ENCODE measurements around the gene SF3A1. TPM values are rescaled to one million over a fixed set of nuclear protein-coding genes. Genes with fewer than 3 reads are reported as not detected.

The SF3A1 gene
- total and polyA plus RNA-seq, 2 of the 13 experiments (the other 11 are each of a cell fraction or from before 2014, with no cell fraction given): 10.0 to 22.0 TPM

- FAIRE-seq: no peak
- no peak overlapping the region for H3K4me2 ChIP-seq (ENCODE audit: low read depth, low read length)
Measured at GRCh38 chr22:30297991-30298701, 58.5 kb downstream of the SF3A1 start.

More at GRCh38 chr22:30297991-30298701, 58.5 kb downstream of the SF3A1 start:
- Histone ChIP-seq H3K9me3 (ENCODE audit: low read length) (no peaks in the 10 kb centered on the region), H3K4me3 (replicated peaks in 1 of 3; ENCODE audit: insufficient read depth in 1 of 3, low read depth in 2 of 3, low read length in 3 of 3) (no peak overlapping the region), H3K79me2 (ENCODE audit: insufficient read depth, low read length) (no peaks in the 10 kb centered on the region), H3K27me3 (ENCODE audit: control insufficient read depth in 1 of 2, insufficient read depth in 2 of 2, low read length in 2 of 2) (no peaks in the 10 kb centered on the region), H3K9ac (ENCODE audit: insufficient read depth, low read depth, low read length) (no peak overlapping the region), H3K36me3 (replicated peaks in 1 of 2; ENCODE audit: control insufficient read depth in 1 of 2, insufficient read depth in 2 of 2, low read length in 2 of 2) (peaks cover 11 to 17% of the 10 kb centered on the region in 2 experiments; a peak in 3 of 5 replicates), H3K27ac (ENCODE audit: extremely low read length, insufficient read depth, low read length) (no peak overlapping the region), H4K20me1 (ENCODE audit: insufficient read depth, low read length) (no peaks in the 10 kb centered on the region), H2AFZ (ENCODE audit: low read length) (no peak overlapping the region), H3K4me1 (ENCODE audit: insufficient read depth, low read length) (no peaks in the 10 kb centered on the region)
- DNase-seq (ENCODE audit: low spot score) (no peak), ATAC-seq (no peak)
- TF ChIP-seq ZNF709 (CRISPR knock-in tag; IDR thresholded peaks at IDR 0.05) (no peak), ZEB1 (IDR thresholded peaks at IDR 0.05; ENCODE audit: insufficient replicate concordance, low read depth) (no peak), SIN3A (IDR thresholded peaks at IDR 0.05; ENCODE audit: borderline replicate concordance, low read depth, low read length) (no peak), ATRX (CRISPR knock-in tag; IDR thresholded peaks at IDR 0.05; ENCODE audit: borderline replicate concordance) (no peak), ZNF343 (CRISPR knock-in tag; IDR thresholded peaks at IDR 0.05) (no peak), THAP9 (CRISPR knock-in tag; IDR thresholded peaks at IDR 0.05; ENCODE audit: borderline replicate concordance) (no peak), ZNF775 (CRISPR knock-in tag; IDR thresholded peaks at IDR 0.05; ENCODE audit: borderline replicate concordance) (no peak), ZBTB2 (CRISPR knock-in tag; IDR thresholded peaks at IDR 0.05; ENCODE audit: low read depth) (no peak), ARNT (IDR thresholded peaks at IDR 0.05) (no peak), ZFY (CRISPR knock-in tag; IDR thresholded peaks at IDR 0.05) (no peak), ZNF724P (CRISPR knock-in tag; IDR thresholded peaks at IDR 0.05; ENCODE audit: borderline replicate concordance) (no peak)
- TF ChIP-seq, protein P1, sequence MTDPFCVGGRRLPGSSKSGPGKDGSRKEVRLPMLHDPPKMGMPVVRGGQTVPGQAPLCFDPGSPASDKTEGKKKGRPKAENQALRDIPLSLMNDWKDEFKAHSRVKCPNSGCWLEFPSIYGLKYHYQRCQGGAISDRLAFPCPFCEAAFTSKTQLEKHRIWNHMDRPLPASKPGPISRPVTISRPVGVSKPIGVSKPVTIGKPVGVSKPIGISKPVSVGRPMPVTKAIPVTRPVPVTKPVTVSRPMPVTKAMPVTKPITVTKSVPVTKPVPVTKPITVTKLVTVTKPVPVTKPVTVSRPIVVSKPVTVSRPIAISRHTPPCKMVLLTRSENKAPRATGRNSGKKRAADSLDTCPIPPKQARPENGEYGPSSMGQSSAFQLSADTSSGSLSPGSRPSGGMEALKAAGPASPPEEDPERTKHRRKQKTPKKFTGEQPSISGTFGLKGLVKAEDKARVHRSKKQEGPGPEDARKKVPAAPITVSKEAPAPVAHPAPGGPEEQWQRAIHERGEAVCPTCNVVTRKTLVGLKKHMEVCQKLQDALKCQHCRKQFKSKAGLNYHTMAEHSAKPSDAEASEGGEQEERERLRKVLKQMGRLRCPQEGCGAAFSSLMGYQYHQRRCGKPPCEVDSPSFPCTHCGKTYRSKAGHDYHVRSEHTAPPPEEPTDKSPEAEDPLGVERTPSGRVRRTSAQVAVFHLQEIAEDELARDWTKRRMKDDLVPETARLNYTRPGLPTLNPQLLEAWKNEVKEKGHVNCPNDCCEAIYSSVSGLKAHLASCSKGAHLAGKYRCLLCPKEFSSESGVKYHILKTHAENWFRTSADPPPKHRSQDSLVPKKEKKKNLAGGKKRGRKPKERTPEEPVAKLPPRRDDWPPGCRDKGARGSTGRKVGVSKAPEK (CRISPR knock-in tag; IDR thresholded peaks at IDR 0.05; ENCODE audit: borderline replicate concordance): no peak
- TF ChIP-seq, protein P2, sequence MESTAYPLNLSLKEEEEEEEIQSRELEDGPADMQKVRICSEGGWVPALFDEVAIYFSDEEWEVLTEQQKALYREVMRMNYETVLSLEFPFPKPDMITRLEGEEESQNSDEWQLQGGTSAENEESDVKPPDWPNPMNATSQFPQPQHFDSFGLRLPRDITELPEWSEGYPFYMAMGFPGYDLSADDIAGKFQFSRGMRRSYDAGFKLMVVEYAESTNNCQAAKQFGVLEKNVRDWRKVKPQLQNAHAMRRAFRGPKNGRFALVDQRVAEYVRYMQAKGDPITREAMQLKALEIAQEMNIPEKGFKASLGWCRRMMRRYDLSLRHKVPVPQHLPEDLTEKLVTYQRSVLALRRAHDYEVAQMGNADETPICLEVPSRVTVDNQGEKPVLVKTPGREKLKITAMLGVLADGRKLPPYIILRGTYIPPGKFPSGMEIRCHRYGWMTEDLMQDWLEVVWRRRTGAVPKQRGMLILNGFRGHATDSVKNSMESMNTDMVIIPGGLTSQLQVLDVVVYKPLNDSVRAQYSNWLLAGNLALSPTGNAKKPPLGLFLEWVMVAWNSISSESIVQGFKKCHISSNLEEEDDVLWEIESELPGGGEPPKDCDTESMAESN (CRISPR knock-in tag; conservative IDR thresholded peaks at IDR 0.05): no peak
- in situ Hi-C loops (cut with HindIII; ENCODE audit: extremely low pct_ligation_motif_present, low pct_unique_long_range_greater_than_20kb): no loop called here
- POLR2A ChIA-PET: no interaction called here
- WGBS (ENCODE audit: low lambda C conversion rate): 67% methylated on average over 2 of the region's 9 CpGs
- intact Hi-C loops (cut with micrococcal nuclease; ENCODE audit: unreplicated experiment): no loop called here
- CTCF ChIA-PET (ENCODE audit: low intra/inter-chr PET ratio, low total read pairs): no interaction called here
- BruUV-seq (replicated peaks): no TSS peak
